PFSK-1 (cell line): ENCODE results near the gene AHSP.

Experiments
- SIN3A ChIP-seq: IDR thresholded peaks from 2 replicates; pipeline ENCODE4 v1.6.1; 2012; ENCODE audit warnings: mild to moderate bottlenecking, low read length, moderate library complexity, borderline replicate concordance; ENCODE audit not compliant: insufficient read depth
- TAF1 ChIP-seq: IDR thresholded peaks from 2 replicates; pipeline ENCODE4 v1.6.1; 2012; ENCODE audit warnings: low read length, control low read depth, borderline replicate concordance; ENCODE audit not compliant: insufficient read depth
- TF ChIP-seq, protein P1 (sequence below), 2 experiments: IDR thresholded peaks; 2 replicates each; pipeline versions ENCODE4 v1.6.1 to v1.8.0; 2011 to 2012; ENCODE audit warnings: low read depth in 2 of 2, low read length in 2 of 2, control low read depth in 1 of 2, inconsistent platforms in 1 of 2, mild to moderate bottlenecking in 1 of 2, moderate library complexity in 1 of 2; ENCODE audit not compliant: insufficient read depth in 1 of 2

GRCh38 chr16:31519759-31520431, 7.8 kb upstream of the AHSP start:
- no peak for TF ChIP-seq SIN3A
- TF ChIP-seq TAF1 = no peak
- TF ChIP-seq, protein P1, sequence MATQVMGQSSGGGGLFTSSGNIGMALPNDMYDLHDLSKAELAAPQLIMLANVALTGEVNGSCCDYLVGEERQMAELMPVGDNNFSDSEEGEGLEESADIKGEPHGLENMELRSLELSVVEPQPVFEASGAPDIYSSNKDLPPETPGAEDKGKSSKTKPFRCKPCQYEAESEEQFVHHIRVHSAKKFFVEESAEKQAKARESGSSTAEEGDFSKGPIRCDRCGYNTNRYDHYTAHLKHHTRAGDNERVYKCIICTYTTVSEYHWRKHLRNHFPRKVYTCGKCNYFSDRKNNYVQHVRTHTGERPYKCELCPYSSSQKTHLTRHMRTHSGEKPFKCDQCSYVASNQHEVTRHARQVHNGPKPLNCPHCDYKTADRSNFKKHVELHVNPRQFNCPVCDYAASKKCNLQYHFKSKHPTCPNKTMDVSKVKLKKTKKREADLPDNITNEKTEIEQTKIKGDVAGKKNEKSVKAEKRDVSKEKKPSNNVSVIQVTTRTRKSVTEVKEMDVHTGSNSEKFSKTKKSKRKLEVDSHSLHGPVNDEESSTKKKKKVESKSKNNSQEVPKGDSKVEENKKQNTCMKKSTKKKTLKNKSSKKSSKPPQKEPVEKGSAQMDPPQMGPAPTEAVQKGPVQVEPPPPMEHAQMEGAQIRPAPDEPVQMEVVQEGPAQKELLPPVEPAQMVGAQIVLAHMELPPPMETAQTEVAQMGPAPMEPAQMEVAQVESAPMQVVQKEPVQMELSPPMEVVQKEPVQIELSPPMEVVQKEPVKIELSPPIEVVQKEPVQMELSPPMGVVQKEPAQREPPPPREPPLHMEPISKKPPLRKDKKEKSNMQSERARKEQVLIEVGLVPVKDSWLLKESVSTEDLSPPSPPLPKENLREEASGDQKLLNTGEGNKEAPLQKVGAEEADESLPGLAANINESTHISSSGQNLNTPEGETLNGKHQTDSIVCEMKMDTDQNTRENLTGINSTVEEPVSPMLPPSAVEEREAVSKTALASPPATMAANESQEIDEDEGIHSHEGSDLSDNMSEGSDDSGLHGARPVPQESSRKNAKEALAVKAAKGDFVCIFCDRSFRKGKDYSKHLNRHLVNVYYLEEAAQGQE (IDR thresholded peaks at IDR 0.05; ENCODE audit: insufficient read depth in 1 of 2, low read depth in 2 of 2, low read length in 2 of 2) = no peak
